Fibroblast of the aortic adventitia (primary cell): ENCODE data around the gene SLC6A2. TPM values are rescaled to one million over a fixed set of nuclear protein-coding genes. Genes with fewer than 3 reads are reported as not detected.

Source experiments
- DNase-seq: peaks from one replicate; pipeline ENCODE4 v3.0.0-alpha.2; 2010; ENCODE audit warnings: low read depth
- H3K4me3 ChIP-seq: 2 replicates; pipeline ENCODE4 v1.5.1; 2011; ENCODE audit warnings: low read depth, mild to moderate bottlenecking, control low read depth, low read length, moderate library complexity
- total RNA-seq: library from RNA; depleted of rRNA; stranded (reverse); fragments of >200 nt; gene quantifications from 2 replicates; pipeline ENCODE4 v1.2.3, GENCODE V29; 2012; ENCODE audit warnings: low replicate concordance
- TF ChIP-seq, protein P1 (sequence below): IDR thresholded peaks from 2 replicates; pipeline ENCODE4 v1.5.1; 2011; ENCODE audit warnings: mild to moderate bottlenecking, low read length, control low read depth, inconsistent platforms; ENCODE audit not compliant: insufficient read depth

SLC6A2 gene
- total RNA-seq, 1 donor, result not detected

GRCh38 chr16:55697867-55698266, 42.1 kb downstream of the SLC6A2 start:
- DNase-seq, result no peak
- no peak overlapping the region for H3K4me3 ChIP-seq
- TF ChIP-seq, protein P1, sequence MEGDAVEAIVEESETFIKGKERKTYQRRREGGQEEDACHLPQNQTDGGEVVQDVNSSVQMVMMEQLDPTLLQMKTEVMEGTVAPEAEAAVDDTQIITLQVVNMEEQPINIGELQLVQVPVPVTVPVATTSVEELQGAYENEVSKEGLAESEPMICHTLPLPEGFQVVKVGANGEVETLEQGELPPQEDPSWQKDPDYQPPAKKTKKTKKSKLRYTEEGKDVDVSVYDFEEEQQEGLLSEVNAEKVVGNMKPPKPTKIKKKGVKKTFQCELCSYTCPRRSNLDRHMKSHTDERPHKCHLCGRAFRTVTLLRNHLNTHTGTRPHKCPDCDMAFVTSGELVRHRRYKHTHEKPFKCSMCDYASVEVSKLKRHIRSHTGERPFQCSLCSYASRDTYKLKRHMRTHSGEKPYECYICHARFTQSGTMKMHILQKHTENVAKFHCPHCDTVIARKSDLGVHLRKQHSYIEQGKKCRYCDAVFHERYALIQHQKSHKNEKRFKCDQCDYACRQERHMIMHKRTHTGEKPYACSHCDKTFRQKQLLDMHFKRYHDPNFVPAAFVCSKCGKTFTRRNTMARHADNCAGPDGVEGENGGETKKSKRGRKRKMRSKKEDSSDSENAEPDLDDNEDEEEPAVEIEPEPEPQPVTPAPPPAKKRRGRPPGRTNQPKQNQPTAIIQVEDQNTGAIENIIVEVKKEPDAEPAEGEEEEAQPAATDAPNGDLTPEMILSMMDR, result no peak

DNA sequence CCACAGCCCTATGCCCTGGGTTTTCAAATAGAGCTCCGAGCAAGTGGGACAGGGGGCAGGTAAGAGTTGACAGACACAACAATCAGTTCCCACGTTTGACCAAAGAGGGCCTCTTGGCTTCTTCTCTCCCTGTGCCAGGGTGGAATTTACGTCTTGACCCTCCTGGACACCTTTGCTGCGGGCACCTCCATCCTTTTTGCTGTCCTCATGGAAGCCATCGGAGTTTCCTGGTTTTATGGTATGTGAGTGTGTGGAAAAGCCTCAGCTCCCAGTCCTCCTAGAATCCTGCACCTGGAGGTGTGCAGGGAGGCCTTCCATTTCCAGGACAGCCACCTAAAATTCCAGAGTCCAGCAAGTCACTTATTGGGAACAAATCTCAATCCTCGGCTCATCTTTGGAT, 42.5 kb downstream of the SLC6A2 start:
- no peak for DNase-seq
- TF ChIP-seq, protein P1, result no peak
- H3K4me3 ChIP-seq, result no peak overlapping the region

GRCh38 chr16:55698946-55699345, 43.2 kb downstream of the SLC6A2 start:
- no peak for DNase-seq
- no peak overlapping the region for H3K4me3 ChIP-seq
- TF ChIP-seq, protein P1, result no peak

- H3K4me3 ChIP-seq, result no peak overlapping the region
- TF ChIP-seq, protein P1, result no peak
- DNase-seq, result no peak
Measured at GRCh38 chr16:55699616-55700015, 43.8 kb downstream of the SLC6A2 start.

DNA sequence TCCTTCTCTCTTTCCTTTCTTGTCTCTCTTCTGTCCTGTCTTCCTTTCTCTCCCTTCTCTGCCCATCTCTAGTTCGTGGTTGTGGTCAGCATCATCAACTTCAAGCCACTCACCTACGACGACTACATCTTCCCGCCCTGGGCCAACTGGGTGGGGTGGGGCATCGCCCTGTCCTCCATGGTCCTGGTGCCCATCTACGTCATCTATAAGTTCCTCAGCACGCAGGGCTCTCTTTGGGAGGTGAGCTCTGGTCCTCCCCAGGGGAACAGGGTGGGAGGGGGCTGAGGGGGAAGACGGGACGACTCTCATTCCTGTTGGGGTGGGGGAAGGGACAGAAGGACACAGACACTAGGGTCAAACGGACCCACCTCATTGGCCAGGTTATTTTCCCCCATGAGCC, 44.3 kb downstream of the SLC6A2 start:
- TF ChIP-seq, protein P1, result no peak
- DNase-seq, result no peak
- H3K4me3 ChIP-seq, result no peak overlapping the region

GRCh38 chr16:55700961-55701360, 45.2 kb downstream of the SLC6A2 start:
- DNase-seq, result no peak
- TF ChIP-seq, protein P1, result no peak
- no peak overlapping the region for H3K4me3 ChIP-seq
